OCI-LY1 (cell line): ENCODE results near the gene KCNK4.
"Not testable (repeated sequence)": the region's sequence is repeated elsewhere in the genome, so short reads cannot be mapped to it uniquely, and the experiment has no call there.

ENCODE experiments used
- H2AFZ ChIP-seq: fragments of 200-600 bp; sonication (generic), shearing (Covaris generic); 2 replicates; pipeline ENCODE4 v1.6.0; 2014; ENCODE audit warnings: antibody characterized with exemption, mild to moderate bottlenecking, low read length
- H3F3A ChIP-seq: fragments of 200-600 bp; sonication (generic), shearing (Covaris generic); 2 replicates; pipeline ENCODE4 v1.6.0; 2014; ENCODE audit warnings: mild to moderate bottlenecking, antibody characterized with exemption, low read length, moderate library complexity; ENCODE audit not compliant: insufficient read depth
- H3K27ac ChIP-seq: fragments of 200-600 bp; sonication (generic); 2 replicates; pipeline ENCODE4 v1.5.1; 2014; ENCODE audit warnings: low read length, mixed run types, mild to moderate bottlenecking, low read depth; ENCODE audit not compliant: poor library complexity, severe bottlenecking
- H3K27me3 ChIP-seq: fragments of 200-600 bp; sonication (generic); 2 replicates; pipeline ENCODE4 v1.6.0; 2014; ENCODE audit warnings: antibody characterized with exemption, mild to moderate bottlenecking, low read length, moderate library complexity; ENCODE audit not compliant: insufficient read depth
- H3K36me3 ChIP-seq: fragments of 200-600 bp; sonication (generic); 2 replicates; pipeline ENCODE4 v1.6.1; 2014; ENCODE audit warnings: mild to moderate bottlenecking, antibody characterized with exemption, low read length, moderate library complexity, mixed read lengths; ENCODE audit not compliant: insufficient read depth
- H3K4me1 ChIP-seq: fragments of 200-600 bp; sonication (generic); 2 replicates; pipeline ENCODE4 v1.5.1; 2014; ENCODE audit warnings: mild to moderate bottlenecking, low read length, moderate library complexity; ENCODE audit not compliant: insufficient read depth, severe bottlenecking
- H3K4me2 ChIP-seq: fragments of 200-600 bp; sonication (generic), shearing (Covaris generic); 2 replicates; pipeline ENCODE4 v1.6.1; 2014; ENCODE audit warnings: low read length
- H3K4me3 ChIP-seq: fragments of 200-600 bp; sonication (generic); 2 replicates; pipeline ENCODE4 v1.5.1; 2014; ENCODE audit warnings: low read length, low read depth, mild to moderate bottlenecking, mixed read lengths; ENCODE audit not compliant: poor library complexity, severe bottlenecking
- H3K79me2 ChIP-seq: fragments of 200-600 bp; shearing (Covaris generic); 2 replicates; pipeline ENCODE4 v1.6.1; 2016; ENCODE audit warnings: mixed run types, low read length, mixed read lengths; ENCODE audit not compliant: insufficient read depth
- H3K9ac ChIP-seq: fragments of 200-600 bp; sonication (generic), shearing (Covaris generic); 2 replicates; pipeline ENCODE4 v1.6.1; 2014; ENCODE audit warnings: mild to moderate bottlenecking, low read length, mixed read lengths
- H3K9me2 ChIP-seq: fragments of 200-600 bp; sonication (generic), shearing (Covaris generic); 2 replicates; pipeline ENCODE4 v1.6.1; 2014; ENCODE audit warnings: low read depth, mild to moderate bottlenecking, low read length, mixed read lengths
- H3K9me3 ChIP-seq: fragments of 200-600 bp; shearing (Covaris generic); 2 replicates; pipeline ENCODE4 v1.6.1; 2014; ENCODE audit warnings: low read length, mixed read lengths
- H4K20me1 ChIP-seq: fragments of 200-600 bp; sonication (generic), shearing (Covaris generic); 2 replicates; pipeline ENCODE4 v1.6.0; 2016; ENCODE audit warnings: mild to moderate bottlenecking, low read length; ENCODE audit not compliant: insufficient read depth
- EZH2 ChIP-seq: fragments of 200-600 bp; sonication (generic), shearing (Covaris generic); IDR thresholded peaks from 2 replicates; pipeline ENCODE4 v1.8.0; 2017; ENCODE audit warnings: borderline replicate concordance, mixed run types, mild to moderate bottlenecking, antibody characterized with exemption, low read length, moderate library complexity, mixed read lengths
- TF ChIP-seq, protein P1 (sequence below): fragments of 200-600 bp; sonication (generic), shearing (Covaris generic); IDR thresholded peaks from 2 replicates; pipeline ENCODE4 v1.5.1; 2017; ENCODE audit warnings: mild to moderate bottlenecking, antibody characterized with exemption, low read length, moderate library complexity, mixed read lengths

Gene KCNK4

DNA sequence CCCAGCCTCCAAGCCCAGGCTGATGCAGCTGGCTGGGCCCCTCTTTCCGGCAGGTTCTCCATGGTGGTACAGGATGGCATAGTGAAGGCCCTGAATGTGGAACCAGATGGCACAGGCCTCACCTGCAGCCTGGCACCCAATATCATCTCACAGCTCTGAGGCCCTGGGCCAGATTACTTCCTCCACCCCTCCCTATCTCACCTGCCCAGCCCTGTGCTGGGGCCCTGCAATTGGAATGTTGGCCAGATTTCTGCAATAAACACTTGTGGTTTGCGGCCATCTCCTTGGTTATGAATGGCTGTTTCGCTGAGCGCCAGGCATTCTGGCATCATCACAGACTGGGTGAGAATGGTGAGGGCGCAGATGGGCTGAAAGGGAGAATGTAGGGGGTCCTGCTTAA, 30.4 kb downstream of the KCNK4 start:
- H3K9ac ChIP-seq: no peak overlapping the region
- no peaks in the 10 kb centered on the region for H3K79me2 ChIP-seq
- no peaks in the 10 kb centered on the region for H4K20me1 ChIP-seq
- H3K36me3 ChIP-seq: peaks cover 11% of the 10 kb centered on the region; the same call in 1 of the 2 replicates
- H3K27ac ChIP-seq: no peak overlapping the region
- H3F3A ChIP-seq: no peaks in the 10 kb centered on the region
- no peak overlapping the region for H2AFZ ChIP-seq
- no peak overlapping the region for H3K4me2 ChIP-seq
- peaks cover 11% of the 10 kb centered on the region for H3K4me1 ChIP-seq
- H3K9me2 ChIP-seq: no peaks in the 10 kb centered on the region
- H3K4me3 ChIP-seq: no peak overlapping the region
- TF ChIP-seq, protein P1, sequence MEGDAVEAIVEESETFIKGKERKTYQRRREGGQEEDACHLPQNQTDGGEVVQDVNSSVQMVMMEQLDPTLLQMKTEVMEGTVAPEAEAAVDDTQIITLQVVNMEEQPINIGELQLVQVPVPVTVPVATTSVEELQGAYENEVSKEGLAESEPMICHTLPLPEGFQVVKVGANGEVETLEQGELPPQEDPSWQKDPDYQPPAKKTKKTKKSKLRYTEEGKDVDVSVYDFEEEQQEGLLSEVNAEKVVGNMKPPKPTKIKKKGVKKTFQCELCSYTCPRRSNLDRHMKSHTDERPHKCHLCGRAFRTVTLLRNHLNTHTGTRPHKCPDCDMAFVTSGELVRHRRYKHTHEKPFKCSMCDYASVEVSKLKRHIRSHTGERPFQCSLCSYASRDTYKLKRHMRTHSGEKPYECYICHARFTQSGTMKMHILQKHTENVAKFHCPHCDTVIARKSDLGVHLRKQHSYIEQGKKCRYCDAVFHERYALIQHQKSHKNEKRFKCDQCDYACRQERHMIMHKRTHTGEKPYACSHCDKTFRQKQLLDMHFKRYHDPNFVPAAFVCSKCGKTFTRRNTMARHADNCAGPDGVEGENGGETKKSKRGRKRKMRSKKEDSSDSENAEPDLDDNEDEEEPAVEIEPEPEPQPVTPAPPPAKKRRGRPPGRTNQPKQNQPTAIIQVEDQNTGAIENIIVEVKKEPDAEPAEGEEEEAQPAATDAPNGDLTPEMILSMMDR: no peak
- TF ChIP-seq EZH2: no peak
- no peaks in the 10 kb centered on the region for H3K27me3 ChIP-seq
- H3K9me3 ChIP-seq: no peaks in the 10 kb centered on the region

DNA sequence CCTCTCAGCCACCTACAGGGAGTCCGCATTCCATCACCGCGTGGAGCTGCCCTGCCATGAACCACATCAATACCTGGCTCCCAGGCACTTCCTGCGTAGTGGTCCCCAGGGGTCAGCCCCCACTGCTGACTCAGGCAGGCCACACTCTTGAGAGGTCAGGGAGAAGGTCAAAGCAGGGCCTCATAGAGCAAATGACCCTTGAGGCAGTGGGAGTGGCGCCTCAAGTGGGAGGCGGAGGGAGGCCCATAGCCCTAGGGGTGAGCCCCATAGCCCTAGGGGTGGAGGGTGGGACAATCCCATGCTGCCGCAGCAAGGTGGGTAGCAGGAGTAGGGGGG, 31.8 kb downstream of the KCNK4 start:
- H3K4me1 ChIP-seq: peaks cover 7% of the 10 kb centered on the region
- no peak overlapping the region for H3K27ac ChIP-seq
- H3K79me2 ChIP-seq: no peaks in the 10 kb centered on the region
- no peak overlapping the region for H3K9ac ChIP-seq
- no peaks in the 10 kb centered on the region for H3K9me3 ChIP-seq
- TF ChIP-seq EZH2: no peak
- TF ChIP-seq, protein P1: no peak
- no peak overlapping the region for H2AFZ ChIP-seq
- H3K4me2 ChIP-seq: no peak overlapping the region
- H3K36me3 ChIP-seq: peaks cover 10% of the 10 kb centered on the region; the same call in 1 of the 2 replicates
- H3K4me3 ChIP-seq: no peak overlapping the region
- H3K9me2 ChIP-seq: no peaks in the 10 kb centered on the region
- H4K20me1 ChIP-seq: no peaks in the 10 kb centered on the region
- no peaks in the 10 kb centered on the region for H3F3A ChIP-seq
- peaks cover 4% of the 10 kb centered on the region; the same call in 1 of the 2 replicates for H3K27me3 ChIP-seq

DNA sequence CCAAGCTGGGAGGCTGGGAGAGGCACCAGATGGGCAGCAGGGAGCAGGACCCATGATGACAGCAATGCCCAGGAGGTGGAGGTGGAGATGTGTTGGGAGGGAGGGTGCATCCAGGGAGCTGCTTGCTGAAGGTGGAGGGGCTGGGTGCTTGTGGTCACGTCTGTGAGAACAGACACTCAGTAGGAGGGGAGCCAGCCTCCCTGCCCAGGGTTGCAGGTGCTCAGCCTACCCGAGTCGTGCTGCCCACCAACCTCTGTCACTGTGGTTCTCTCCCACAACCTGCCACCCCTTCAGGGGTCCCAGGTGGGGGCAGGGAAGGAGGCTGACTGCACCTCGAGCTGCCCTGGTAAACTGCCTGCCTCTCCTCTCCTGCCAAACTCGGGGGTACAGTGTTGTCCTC, 32.3 kb downstream of the KCNK4 start:
- Histone ChIP-seq H3K4me2 (no peak overlapping the region), H3K9ac (no peak overlapping the region), H3K79me2 (no peaks in the 10 kb centered on the region), H3K9me3 (no peaks in the 10 kb centered on the region), H3K27me3 (peaks cover 4% of the 10 kb centered on the region; the same call in 1 of the 2 replicates), H3K4me3 (no peak overlapping the region), H2AFZ (no peak overlapping the region), H3K4me1 (peaks cover 7% of the 10 kb centered on the region), H3K36me3 (peaks cover 10% of the 10 kb centered on the region; the same call in 1 of the 2 replicates), H3K27ac (no peak overlapping the region), H3K9me2 (no peaks in the 10 kb centered on the region), H4K20me1 (no peaks in the 10 kb centered on the region), H3F3A (no peaks in the 10 kb centered on the region)
- TF ChIP-seq, protein P1: no peak
- TF ChIP-seq EZH2: no peak

DNA sequence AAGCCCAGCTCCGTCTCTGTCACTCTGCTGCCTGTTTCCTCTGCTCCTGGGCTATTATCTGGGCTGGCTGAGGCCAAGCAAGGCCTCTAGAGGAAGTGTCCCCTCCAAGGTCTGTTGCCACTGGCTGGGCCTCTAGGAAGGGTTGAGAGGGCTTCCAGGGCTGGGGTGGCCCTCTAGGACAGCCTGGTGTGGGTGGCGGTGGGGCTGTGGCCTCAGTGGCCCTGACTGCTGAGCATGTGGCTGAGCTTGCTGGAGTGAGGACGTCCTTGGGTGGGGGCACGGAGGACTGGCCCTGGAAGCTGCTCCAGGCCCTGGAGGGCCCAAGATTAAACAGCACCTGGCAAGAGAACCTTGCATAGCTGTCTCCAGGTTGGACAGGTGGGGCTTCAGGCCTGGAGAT, 32.9 kb downstream of the KCNK4 start:
- H3K4me1 ChIP-seq, H3K27me3 ChIP-seq, H3K27ac ChIP-seq, H3K9ac ChIP-seq, H3K9me2 ChIP-seq, H3K4me3 ChIP-seq, H4K20me1 ChIP-seq, H3K79me2 ChIP-seq, H3F3A ChIP-seq, H2AFZ ChIP-seq, H3K4me2 ChIP-seq, H3K9me3 ChIP-seq: not testable (repeated sequence)
- H3K36me3 ChIP-seq: peaks cover 10% of the 10 kb centered on the region; the same call in 1 of the 2 replicates
